Tibial nerve (tissue), 3 donors: ENCODE results near the gene ITGB7.

Experiments
- POLR2A ChIP-seq, 2 donors: fragments of 450-650 bp; IDR thresholded peaks; one replicate each; pipeline ENCODE4 v1.6.1; 2017; ENCODE audit warnings: antibody characterized with exemption in 2 of 2, mild to moderate bottlenecking in 2 of 2, moderate library complexity in 2 of 2
- TF ChIP-seq, protein P1 (sequence below), 5 experiments: fragments of 200-600 bp in 3 of 5; fragments of 450-650 bp in 2 of 5; sonication (generic) in 3 of 5; IDR thresholded peaks; one replicate each; pipeline ENCODE4 v1.5.1; 2016 to 2019; ENCODE audit warnings: antibody characterized with exemption in 5 of 5, mild to moderate bottlenecking in 3 of 5, moderate library complexity in 2 of 5

GRCh38 chr12:53193985-53194716 lies 12.9 kb downstream of the ITGB7 start:
- TF ChIP-seq, protein P1, sequence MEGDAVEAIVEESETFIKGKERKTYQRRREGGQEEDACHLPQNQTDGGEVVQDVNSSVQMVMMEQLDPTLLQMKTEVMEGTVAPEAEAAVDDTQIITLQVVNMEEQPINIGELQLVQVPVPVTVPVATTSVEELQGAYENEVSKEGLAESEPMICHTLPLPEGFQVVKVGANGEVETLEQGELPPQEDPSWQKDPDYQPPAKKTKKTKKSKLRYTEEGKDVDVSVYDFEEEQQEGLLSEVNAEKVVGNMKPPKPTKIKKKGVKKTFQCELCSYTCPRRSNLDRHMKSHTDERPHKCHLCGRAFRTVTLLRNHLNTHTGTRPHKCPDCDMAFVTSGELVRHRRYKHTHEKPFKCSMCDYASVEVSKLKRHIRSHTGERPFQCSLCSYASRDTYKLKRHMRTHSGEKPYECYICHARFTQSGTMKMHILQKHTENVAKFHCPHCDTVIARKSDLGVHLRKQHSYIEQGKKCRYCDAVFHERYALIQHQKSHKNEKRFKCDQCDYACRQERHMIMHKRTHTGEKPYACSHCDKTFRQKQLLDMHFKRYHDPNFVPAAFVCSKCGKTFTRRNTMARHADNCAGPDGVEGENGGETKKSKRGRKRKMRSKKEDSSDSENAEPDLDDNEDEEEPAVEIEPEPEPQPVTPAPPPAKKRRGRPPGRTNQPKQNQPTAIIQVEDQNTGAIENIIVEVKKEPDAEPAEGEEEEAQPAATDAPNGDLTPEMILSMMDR (IDR thresholded peaks at IDR 0.05): no peak
- TF ChIP-seq POLR2A (IDR thresholded peaks at IDR 0.05): no peak
